ENCODE measurements around the gene ASCL5.

DNA sequence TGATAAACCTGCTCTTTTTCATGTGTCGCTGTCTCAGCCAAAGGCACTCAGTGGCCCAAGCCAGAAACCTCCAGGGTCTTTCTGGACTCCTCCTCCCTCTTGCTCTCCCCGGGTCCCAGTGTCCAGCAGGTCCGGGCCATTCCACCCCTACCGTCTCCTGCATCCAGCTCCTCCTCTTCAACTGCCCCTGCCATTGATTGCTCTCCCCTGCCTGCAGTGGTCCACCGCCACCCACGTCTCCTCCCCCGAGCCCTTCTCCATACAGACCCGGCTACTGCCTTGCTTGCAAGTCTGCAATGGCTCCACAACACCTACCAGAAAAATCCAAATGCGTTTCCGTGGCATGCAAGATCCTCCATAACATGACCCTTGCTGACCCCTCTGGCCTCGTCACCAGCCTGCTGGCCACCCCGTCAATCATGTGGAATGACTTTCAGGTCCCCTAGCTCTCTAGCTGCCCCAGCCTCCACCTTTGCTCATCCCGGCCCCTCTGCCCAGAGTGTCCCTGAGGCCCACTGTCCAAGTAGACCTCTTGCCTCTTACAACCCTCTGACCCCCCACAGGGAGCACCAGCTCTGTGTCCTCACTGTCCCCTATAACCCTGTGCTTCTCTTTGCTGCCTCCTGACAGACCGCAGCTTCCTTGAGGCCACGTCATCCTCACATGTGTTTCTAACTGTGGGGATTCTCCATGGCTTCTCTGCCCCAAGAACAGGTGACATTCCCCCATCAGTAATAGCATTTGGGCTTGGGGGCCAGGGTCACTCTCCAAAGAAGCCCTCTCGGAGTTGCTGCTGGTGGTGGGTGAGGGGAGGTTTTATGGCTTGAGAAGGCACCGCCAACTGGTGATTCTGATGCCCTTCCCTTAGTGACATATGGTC is 29.8 kb downstream of the ASCL5 start:
- TF ChIP-seq, protein P1, sequence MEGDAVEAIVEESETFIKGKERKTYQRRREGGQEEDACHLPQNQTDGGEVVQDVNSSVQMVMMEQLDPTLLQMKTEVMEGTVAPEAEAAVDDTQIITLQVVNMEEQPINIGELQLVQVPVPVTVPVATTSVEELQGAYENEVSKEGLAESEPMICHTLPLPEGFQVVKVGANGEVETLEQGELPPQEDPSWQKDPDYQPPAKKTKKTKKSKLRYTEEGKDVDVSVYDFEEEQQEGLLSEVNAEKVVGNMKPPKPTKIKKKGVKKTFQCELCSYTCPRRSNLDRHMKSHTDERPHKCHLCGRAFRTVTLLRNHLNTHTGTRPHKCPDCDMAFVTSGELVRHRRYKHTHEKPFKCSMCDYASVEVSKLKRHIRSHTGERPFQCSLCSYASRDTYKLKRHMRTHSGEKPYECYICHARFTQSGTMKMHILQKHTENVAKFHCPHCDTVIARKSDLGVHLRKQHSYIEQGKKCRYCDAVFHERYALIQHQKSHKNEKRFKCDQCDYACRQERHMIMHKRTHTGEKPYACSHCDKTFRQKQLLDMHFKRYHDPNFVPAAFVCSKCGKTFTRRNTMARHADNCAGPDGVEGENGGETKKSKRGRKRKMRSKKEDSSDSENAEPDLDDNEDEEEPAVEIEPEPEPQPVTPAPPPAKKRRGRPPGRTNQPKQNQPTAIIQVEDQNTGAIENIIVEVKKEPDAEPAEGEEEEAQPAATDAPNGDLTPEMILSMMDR (conservative IDR thresholded peaks at IDR 0.05): no peak
- no peak for TF ChIP-seq EZH2 (IDR thresholded peaks at IDR 0.05; ENCODE audit: low read depth)

Measured in PC-9 (cell line).